Measurements from ENCODE around the gene ENDOU. TPM values are rescaled to one million over a fixed set of nuclear protein-coding genes. Genes with fewer than 3 reads are reported as not detected.
A peak's percentile ranks its signal among the peaks of the same experiment; 100 is the strongest.
"Not testable (repeated sequence)": the region's sequence is repeated elsewhere in the genome, so short reads cannot be mapped to it uniquely, and the experiment has no call there.

Gene ENDOU
- total RNA-seq, 1 donor from 2014 or later = 0.40 TPM

GRCh38 chr12:47709237-47709636, 16.1 kb downstream of the ENDOU start:
- DNase-seq (ENCODE audit: low spot score) (no peak), ATAC-seq (no peak)
- intact Hi-C loops (cut with DNase I) = no loop called here

GRCh38 chr12:47707905-47708543, 17.3 kb downstream of the ENDOU start:
- intact Hi-C loops (cut with DNase I) = no loop called here
- no peak for ATAC-seq
- no peak for DNase-seq (ENCODE audit: low spot score)

- ATAC-seq = no peak
- no peak for DNase-seq (ENCODE audit: low spot score)
- intact Hi-C loops (cut with DNase I) = no loop called here
Measured at GRCh38 chr12:47707355-47707754, 17.9 kb downstream of the ENDOU start.

- peak; percentile 99 for ATAC-seq
- intact Hi-C loops (cut with DNase I) = no loop called here
- peak; percentile 99 for DNase-seq (ENCODE audit: low spot score)
Measured at GRCh38 chr12:47705566-47706425, 19.5 kb downstream of the ENDOU start, which contains the start of gene RPAP3. Gene RPAP3 (minus strand): TSS chr12:47706030. CDS start chr12:47702840, 3,190 bp downstream.

GRCh38 chr12:47705229-47705565, 20.1 kb downstream of the ENDOU start:
- intact Hi-C loops (cut with DNase I) = no loop called here
- no peak for ATAC-seq
- no peak for DNase-seq (ENCODE audit: low spot score)

GRCh38 chr12:47704719-47705118, 20.6 kb downstream of the ENDOU start:
- intact Hi-C loops (cut with DNase I) = no loop called here
- ATAC-seq = no peak
- DNase-seq (ENCODE audit: low spot score) = no peak

GRCh38 chr12:47700263-47700662, 25.0 kb downstream of the ENDOU start:
- intact Hi-C loops (cut with DNase I) = no loop called here
- ATAC-seq = no peak
- DNase-seq (ENCODE audit: low spot score) = no peak

GRCh38 chr12:47698631-47699030, 26.7 kb downstream of the ENDOU start:
- no peak for DNase-seq (ENCODE audit: low spot score)
- no peak for ATAC-seq

GRCh38 chr12:47698055-47698454, 27.2 kb downstream of the ENDOU start:
- intact Hi-C loops (cut with DNase I) = no loop called here
- no peak for ATAC-seq
- DNase-seq (ENCODE audit: low spot score) = no peak

More at GRCh38 chr12:47698631-47699030, 26.7 kb downstream of the ENDOU start:
- intact Hi-C loops (cut with DNase I) = no loop called here

GRCh38 chr12:47689215-47689614, 36.1 kb downstream of the ENDOU start:
- intact Hi-C loops (cut with DNase I) = no loop called here
- no peak for DNase-seq (ENCODE audit: low spot score)
- ATAC-seq = no peak

- no peak for ATAC-seq
- no peak for DNase-seq (ENCODE audit: low spot score)
- intact Hi-C loops (cut with DNase I) = no loop called here
Measured at GRCh38 chr12:47687636-47688035, 37.7 kb downstream of the ENDOU start.

GRCh38 chr12:47686645-47687240, 38.5 kb downstream of the ENDOU start:
- peak; percentile 48 for ATAC-seq
- no peak for DNase-seq (ENCODE audit: low spot score)
- intact Hi-C loops (cut with DNase I) = no loop called here

GRCh38 chr12:47679785-47680184, 45.5 kb downstream of the ENDOU start:
- ATAC-seq (no peak), DNase-seq (ENCODE audit: low spot score) (no peak)
- intact Hi-C loops (cut with DNase I) = no loop called here

- ATAC-seq (no peak), DNase-seq (ENCODE audit: low spot score) (no peak)
- intact Hi-C loops (cut with DNase I) = no loop called here
Measured at GRCh38 chr12:47672068-47672467, 53.2 kb downstream of the ENDOU start.

- DNase-seq (ENCODE audit: low spot score); intact Hi-C loops (cut with DNase I); ATAC-seq: not testable (repeated sequence)
Measured at GRCh38 chr12:47667935-47668334, 57.4 kb downstream of the ENDOU start.

Other genes starting within 250 kb of the ENDOU start
- gene RPAP3, start 19.5 kb downstream of the ENDOU start, total RNA-seq = 25.8 TPM
- 73.4 TPM for gene RAPGEF3, start 33.4 kb upstream of the ENDOU start, total RNA-seq
- gene SLC48A1, start 47.7 kb upstream of the ENDOU start, total RNA-seq = 47.9 TPM
- gene HDAC7, start 94.4 kb upstream of the ENDOU start, total RNA-seq = 152 TPM
- gene VDR, start 179.5 kb upstream of the ENDOU start, total RNA-seq = 1.9 TPM
- 47.9 TPM for gene TMEM106C, start 238.1 kb upstream of the ENDOU start, total RNA-seq